ENCODE data around the gene ERICH3. TPM values are rescaled to one million over a fixed set of nuclear protein-coding genes. Genes with fewer than 3 reads are reported as not detected.

The ERICH3 gene
- total RNA-seq, 1 donor from 2014 or later = not detected

Other genes with a start within 250 kb of the ERICH3 start
- gene LRRC53, start 161.2 kb downstream of the ERICH3 start, total RNA-seq = not detected
- gene CRYZ, start 59.3 kb upstream of the ERICH3 start, total RNA-seq = 71.3 TPM
- gene TYW3, start 59.4 kb upstream of the ERICH3 start, total RNA-seq = 17.2 TPM